Activated CD4-positive, alpha-beta T cell treated with anti-CD3 and anti-CD28 coated beads, Interleukin-2, amount 50 U/mL, for 16 hours (primary cell): ENCODE results near the gene RADIL.

Source experiments
- DNase-seq: peaks from one replicate; pipeline ENCODE4 v3.0.0-alpha.2; 2020

RADIL gene

DNA sequence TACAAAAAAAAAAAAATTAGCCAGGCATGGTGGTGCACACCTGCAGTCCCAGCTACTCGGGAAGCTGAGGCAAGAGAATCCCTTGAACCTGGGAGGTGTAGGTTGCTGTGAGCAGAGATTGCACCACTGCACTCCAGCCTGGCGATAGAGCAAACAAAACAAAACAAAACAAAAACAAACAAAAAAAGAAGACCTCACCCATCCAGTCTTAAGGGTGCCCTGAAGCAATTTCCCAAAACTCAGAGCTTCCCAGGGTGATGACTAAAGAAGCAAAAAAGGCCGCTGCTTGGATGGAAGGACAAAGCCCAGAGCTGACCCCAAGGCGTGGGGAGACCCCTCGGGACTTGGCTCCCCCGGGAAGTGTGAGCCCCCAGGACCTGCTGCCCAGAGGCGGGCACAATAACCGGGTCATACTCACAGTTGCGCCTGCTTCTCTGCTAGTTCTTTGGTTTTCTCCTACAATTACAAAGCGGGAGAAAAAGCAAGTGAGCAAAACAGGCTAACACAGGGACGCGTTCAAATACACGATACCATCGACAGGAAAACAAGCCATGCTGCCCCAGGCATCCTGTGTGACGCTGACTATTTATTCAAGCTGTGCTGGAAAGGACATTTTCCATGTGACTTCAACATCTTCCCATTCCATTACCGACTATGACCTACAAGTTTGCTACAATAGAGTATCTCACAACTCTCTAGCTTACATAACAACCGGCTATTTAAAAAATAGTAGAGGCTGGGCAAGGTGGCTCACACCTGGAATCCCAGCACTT, 51.6 kb downstream of the RADIL start:
- DNase-seq, result no peak

DNA sequence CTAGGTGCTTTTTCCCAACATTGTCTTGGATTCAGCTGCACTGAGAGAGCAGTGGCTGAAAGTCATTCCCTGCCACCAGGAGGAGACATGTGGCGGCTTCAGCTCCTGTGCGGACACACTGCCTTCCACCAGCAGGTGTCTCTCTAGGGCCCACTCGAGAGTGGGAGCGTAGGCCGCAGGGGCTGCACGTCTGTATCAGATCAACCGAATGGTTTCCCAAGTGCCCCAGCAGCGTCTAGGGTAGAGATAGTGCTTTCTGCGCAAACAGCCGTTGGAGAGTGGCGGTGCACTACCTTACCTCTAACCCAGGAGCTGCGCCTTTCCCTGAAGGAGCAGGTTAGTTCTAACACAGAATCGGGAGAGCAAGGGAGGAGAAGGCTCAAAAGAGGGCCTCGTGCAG, 53.3 kb downstream of the RADIL start:
- peak; percentile 68 for DNase-seq

DNA sequence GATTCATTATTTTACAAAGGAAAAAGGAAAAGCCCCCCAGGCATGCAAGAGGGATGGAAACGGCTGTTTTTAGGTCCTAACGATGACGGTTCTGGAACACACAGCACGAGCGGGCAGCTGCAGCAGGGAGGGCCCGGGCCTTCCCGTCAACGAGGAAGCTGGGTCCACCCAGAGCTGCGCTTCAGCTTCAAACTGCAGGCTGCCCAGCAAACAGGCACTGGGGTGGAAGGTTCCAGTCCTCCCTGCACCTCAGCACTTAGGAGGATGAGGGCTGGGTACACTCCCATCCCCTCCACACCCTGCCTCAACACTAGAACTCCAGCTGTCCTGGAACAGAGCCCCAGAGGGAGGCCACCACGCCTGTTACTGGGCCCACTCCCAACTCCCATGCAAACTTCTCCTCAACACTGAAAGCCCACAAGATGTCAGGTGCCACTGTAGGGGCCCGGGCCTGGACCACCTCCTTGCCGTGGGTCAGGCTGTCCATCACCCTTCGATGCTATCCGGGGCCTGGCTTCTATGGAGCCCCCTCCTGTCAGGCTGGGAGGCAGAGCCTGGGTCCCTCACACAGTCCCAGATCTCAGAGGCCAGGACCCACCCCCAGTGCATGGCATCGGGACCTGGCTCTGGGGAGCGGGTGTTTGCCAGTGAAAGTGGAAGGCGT, 54.7 kb downstream of the RADIL start:
- DNase-seq, result no peak

DNA sequence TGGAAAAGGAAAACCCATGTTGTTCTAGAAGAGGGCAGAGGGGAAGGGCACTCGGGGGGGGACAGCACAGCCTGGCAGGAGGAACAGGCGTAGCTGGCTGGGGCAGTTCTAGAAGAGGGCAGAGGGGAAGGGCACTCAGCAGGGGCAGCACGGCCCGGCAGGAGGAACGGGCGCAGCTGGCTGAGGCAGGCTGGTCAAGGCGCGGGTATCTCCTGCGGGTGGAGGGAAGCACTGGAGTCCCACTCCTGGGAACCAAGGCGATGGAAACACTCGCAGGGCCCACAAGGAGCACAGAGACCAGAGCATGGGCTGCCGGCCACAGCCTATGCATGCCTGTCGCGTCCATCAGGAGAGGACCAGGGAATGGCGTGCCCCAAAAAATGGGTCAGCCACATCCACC, 58.4 kb downstream of the RADIL start:
- DNase-seq, result no peak

DNA sequence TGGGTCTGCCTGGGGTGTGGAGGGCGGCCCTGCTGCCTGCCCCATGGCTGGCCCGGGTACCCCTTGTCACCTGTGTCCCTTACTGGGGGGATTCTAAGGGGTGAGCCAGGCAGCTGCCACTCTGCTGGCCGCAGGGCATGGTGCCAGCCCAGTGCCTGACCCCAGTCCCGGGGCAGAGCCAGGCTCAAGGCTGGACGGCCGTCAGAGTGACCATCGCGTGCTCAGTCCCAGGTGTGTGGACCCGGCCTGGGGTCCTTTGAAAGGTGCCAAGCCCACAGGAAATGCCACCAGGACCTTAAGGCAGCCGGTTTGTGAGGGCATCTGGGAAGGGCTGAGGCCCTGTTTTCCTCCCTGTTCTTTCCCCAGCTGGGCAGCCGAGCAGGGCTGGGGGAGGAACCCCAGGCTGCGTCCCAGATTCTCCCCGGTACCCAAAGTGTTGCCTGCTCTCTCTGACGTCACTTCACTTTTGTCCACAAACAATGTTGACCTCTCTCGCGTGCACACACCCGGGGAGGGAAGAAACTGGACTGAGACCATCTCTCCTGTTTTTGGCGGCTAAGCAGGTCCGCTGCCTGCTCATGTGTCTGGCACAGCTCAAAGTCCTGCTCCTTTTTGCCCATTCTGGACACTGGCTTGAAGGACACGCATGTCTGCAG, 59.3 kb downstream of the RADIL start:
- no peak for DNase-seq

DNA sequence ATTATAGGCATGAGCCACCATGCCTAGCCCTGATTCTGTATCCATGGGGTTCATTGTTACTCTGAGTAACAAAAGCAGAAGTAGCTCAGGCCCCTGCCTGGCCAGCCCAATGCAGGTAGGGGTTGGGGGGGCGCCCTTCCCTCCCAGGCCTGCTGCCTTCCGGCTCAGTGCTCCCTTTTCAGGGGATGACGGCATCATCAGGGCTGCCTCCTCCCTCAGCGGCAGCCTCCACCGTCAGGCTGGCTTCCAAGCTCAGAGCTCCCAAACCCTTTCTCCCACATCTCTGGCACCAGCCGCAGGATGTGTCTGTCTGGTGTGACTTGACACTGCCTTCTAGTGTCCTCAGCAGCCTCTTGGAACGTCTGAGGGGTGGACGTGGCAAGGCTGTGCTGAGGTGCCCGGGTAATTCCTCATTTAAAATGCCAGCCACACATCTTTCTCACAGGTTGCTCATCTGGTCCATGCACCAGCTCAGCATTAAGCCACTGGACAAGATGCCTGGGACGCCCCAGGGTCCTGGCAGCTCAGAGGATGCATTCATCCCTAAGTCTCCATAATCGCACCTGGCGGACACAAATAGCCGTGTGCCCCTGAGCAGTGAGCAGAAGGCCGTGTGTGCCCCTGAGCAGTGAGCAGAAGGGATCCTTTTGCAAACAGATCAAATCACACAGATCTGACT, 59.9 kb downstream of the RADIL start:
- no peak for DNase-seq

DNA sequence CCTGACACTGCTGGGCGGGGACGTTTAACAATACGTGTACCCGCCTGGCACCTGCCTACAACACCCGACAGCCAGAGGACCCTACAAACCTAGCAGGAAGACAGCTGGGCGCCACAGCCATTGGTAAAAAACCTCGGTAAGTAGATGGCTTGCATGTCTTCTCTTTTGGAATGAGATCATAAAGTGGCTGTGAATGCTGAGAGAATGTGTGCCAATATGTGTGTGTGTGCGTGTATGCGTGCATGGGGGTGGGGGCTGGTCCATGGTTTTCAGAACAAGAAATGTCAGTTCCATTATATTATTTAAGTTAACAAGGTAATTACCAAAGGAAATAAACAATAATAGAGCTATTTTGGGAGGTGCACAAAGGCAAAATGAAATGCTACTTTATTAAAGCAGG, 60.8 kb downstream of the RADIL start:
- no peak for DNase-seq

DNA sequence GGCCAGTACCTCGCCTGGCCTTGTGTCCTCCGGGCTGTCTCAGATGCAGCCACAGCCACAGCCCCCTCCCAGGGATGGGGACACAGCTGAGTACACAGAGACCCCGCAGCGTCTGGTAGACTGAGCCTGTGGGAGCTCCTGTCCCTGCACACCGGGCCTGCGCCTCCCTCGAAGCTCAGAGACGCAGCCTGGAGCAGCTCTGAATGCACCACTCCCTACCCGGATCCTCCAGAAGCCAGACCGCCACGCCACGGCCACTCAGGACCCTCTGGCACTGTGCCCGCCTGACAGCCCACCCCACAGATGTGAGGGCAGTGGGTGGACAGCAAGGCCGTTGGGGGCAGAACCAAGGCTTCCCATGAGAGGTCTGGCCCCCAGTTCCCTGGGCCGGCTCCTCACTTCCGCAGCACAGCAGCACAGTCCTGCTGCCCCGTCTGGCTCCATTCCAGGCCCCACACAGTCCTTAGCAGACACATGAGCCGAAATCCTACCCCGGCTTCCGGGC, 62.5 kb downstream of the RADIL start:
- no peak for DNase-seq

DNA sequence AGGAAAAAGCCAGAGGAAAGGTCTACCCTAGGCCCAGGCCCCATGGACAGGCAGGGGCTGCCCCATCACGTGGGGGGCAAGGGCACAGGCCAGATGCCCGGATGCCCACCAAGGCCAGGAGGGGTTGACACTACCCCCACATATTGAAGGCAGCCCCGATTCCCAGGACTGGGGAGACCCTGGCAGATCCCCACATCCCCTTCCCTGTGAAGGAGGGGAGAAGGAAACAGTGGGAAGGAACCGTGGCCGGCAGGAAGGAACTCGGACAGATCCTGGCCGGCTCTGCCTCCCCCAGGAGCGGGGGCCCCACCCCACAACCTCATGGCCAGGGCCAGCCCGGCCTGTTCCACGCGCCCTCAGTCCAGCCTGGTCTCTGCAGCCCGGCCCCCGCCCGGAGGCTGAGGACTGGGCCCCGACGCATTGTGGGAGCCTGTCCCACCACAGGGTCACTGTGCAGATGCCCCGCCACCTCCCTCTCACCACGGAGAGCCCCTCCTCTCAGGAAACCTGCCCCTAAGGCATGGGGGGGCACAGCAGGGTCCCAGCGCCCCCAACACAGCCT, 63.0 kb downstream of the RADIL start:
- DNase-seq, result no peak

DNA sequence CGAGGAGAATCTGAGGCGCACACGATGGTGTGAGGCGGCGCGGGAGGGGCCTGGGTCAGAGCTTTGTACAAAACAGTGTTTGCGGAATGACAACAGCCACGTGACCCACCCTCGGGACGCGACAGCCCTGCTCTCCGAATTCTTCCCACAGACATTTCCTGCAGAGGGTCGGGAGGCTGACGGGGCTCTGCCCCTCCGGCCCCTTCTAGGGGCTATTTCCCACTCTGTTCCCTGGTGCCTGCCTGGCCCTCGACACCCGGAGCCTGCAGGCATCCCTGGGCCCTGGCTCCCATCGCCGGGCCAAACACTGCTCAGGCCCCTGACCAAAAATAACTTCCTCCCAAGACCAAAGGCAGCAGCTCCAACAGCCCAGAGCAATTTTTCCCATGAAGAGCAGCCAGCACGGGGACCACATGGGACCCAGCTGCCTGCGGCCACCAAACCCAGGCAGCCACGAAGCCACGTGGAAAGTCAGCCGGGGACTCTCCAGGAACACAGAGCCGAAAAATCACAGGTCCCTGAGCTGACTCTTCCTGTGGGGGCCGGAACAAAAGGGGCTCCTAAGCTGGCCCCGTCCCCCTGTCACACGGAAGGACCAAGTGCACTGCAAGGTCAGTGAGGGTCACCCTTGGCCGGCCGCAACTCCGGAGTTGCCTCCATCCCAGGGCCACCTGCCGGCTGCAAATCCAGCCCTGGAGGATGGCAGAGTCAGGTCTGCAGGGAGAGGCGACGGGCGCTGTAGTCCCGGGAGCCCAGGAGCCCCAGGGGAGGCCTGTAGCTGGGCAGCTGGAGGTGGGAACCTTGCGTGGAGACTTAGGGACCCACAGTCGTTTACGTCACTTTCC, 63.7 kb downstream of the RADIL start:
- no peak for DNase-seq

DNA sequence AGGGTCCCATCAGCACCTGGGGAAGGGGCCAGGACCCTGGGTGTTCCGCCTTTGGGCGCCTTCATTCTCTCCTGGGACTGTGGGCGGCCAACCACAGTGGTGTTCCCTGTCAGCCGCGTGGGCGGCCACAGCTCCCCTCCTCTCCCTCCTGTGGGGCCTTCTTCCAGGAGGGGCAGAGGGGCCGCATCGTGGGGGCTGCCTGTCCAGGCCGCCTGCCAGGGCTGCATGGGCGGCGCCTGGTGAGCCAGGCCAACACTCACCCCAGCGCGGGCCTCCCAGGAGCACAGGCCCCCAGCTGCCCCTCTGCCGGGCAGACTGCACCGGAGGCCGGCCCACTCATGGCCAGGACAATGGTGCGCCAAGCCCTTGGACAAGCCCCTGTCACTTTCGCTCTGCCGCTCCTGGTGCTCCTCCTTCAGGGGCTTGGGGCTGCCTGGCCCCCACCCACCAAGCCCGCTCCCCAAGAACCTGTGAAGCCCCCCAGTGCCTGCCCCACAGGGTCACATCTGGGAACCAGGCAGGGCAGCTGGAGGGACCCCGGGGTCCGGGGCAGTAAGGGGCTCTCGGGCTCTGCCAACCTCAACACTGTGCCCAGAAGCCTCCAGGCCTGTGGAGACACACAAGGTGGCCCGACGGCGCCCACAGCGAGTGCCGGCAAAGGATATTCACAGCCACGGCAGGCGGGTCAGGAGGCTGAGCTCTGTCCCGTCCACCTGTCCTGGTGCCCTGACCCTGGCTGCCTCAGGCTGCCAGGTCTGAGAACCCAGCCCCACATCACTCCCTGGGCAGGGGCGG, 65.3 kb downstream of the RADIL start:
- DNase-seq, result no peak

DNA sequence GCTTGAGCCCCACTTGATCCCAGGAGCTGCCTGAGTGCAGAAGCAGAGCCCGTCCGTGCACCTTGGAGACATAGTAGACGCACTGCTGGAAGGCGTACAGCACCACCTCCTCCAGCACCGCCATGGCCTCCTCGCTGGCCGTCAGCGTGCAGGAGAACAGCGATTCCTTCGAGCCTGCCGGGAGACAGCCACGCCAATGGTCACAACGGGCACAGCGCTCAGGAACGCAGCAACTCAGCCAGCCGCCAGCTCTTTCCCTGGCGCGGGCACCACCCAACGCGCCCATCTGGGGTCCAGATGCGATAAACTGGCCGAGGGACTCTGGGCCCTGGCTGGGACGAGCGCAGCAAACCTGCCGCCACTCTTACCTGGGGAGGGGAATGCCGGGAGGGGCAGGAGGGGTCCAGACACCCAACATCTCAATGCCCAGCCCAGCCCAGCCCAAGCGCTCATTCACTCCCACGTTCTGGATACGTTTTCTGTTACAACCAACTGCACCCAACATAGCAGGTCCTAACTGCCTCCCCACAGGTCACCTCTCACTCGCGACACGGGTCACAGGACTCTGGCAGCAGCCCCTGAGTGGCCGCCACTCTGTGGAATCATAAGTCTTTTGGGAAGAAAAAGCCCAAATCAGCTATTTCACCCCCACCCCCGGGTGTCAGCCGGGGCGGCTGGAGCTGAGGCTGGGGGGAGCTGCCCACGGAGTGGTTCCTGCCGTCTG, 66.2 kb downstream of the RADIL start:
- DNase-seq, result no peak

DNA sequence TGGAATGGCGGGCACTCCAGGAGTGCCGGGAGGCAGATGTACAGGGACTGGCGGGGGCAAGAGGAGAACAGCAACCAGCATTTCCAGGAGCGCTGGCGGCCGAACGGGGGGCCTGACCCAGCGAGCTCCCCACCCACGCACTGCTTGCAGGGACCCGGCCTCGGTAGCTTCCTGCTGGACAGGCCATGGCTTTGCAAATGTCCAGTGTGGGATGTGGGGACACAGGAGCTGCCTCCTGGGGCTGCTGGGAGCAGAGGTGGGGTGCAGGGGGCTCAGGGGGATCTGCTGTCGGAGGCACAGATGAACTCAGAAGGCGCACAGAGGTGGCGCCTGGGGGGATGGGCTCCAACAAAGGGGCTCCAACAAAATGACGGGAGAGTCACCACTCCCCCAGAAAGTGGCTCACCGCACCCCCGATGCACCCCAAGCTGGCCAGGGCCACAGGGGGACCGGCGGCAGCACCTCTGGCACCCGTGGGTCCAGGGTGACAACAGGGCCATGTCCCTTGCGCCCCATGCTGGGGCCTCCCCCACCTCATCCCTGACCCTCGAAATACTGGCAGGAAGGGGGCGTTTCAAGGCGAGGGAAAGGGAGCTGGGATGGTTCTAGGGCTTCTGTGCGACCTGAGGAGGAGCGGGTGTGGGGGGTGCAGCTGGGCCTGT, 67.0 kb downstream of the RADIL start:
- DNase-seq, result no peak

DNA sequence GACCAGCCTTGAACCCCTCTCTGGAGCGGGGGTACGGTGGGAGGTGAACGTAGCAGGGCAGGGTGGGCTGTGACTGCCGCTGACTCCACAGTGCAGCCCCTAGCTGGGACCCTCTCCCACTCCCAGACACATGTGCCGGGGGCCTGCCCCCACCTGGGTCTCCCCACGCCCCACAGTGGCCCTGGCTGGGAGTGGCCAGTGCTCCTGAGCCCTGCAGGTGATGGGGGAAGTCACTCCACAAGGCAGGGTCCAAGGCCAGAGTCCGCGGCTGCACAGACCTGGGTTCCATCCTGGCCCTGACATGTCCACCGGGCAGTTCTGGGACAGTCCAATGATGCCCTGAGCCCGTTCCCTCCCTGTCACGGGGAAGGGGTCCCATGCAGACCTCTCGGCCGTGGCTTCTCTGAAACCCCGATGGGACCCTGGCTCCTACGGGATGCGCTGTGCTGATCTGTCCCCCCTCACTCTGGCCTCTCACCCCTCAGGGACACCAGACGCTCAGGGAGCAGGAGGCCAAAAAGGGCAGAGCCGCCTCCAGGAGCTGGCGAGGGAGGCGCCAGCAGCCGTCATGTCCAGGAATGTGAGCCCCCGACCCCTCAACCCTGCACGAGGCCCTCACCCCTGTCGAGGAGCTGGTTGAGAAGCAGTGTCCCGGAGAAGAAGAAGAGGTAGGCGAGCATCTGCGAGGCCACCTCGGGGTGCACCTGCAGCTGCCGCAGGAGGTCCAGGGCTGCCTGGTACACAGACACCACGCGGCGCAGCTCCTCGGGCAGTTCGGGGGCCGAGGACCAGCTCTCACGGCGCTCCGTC, 67.7 kb downstream of the RADIL start:
- no peak for DNase-seq

DNA sequence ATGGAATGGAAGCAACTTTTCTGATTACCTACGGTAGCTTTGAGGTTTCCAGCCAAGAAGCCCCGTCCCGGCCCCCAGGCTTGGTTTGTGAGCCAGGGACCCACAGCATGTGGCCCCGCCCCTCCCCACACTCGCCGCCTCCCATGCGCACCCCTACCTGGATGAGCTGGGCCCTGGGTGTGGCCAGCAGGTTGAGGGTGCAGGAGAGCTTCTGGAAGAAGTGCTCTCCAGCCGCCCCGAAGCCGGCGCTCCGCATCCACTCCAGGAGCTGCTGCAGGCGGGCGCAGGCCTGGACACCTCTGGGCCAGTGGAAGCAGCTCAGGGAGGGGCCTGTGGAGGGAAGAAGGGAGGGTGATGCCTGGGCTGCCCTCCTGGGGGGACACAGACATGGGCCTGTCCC, 68.4 kb downstream of the RADIL start:
- DNase-seq, result no peak

DNA sequence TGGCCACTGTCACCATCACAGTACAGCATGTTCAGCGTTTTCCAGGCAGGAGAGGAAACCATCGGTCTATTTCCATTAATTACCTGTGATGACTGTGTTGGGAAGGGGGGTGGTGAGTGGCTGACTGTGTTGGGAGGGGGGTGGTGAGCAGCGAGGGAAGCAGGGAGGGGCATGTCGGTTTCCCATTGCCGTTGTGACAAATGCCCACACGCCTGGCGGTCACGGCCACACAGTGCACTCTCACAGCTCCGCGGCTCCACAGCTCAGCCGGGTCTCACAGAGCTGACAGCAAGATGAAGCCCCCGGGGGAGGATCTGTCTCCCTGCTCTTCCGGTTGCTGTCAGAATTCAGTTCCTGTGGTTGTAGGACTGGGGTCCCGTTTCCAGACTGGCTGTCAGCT, 69.1 kb downstream of the RADIL start:
- DNase-seq, result no peak

DNA sequence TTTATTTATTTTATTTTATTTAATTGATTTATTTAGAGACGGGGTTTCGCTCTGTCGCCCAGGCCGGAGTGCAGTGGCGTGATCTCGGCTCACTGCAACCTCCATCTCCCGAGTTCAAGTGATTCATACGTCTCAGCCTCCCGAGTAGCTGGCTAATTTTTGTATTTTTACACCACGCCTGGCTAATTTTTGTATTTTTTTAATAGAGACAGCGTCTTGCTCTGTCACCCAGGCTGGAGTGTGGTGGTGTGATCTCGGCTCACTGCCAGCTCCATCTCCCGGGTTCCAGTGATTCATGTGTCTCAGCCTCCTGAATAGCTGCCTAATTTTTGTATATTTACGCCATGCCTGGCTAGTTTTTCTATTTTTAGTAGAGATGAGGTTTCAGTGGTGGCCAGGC, 73.8 kb downstream of the RADIL start:
- no peak for DNase-seq

DNA sequence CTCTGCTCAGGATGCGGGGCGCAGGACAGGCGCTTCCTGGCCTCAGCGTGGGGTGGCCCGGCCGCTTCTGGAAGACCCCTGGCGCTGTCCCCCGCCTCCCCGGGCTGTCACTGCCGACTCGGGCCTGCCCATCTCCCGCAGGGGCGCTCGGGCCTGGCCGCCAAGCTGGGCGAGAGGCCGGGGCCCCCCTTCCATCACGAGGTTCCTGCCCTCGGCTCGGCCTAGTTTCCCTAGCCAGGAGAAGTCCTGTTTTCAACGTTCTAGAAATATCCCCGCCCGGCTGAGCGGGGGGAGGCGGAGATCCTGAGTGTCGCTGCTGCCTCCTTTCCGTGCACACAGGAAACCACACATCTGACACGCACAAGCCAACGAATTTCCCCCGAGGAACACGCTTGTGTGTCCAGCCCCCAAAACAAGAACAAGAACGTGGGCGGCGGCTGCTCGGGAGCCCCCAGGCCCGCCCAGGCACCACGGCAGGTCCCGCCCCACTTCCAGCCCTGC, 74.4 kb downstream of the RADIL start:
- DNase-seq, result no peak

DNA sequence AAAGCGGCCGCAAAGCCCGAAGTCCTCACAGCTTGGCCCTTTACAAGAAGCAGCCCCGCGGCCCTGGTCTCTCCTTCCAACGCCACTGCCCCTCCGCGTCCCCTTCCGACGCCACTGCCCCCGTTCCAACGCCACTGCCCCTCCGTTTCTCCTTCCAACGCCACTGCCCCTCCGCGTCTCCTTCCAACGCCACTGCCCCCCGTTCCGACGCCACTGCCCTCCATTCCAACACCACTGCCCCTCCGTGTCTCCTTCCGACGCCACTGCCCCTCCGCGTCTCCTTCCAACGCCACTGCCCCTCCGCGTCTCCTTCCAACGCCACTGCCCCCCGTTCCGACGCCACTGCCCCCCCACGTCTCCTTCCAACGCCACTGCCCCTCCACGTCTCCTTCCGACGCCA, 75.0 kb downstream of the RADIL start:
- no peak for DNase-seq
